Thymus (tissue), 14 donors: ENCODE measurements around the gene ADAM15. TPM values are rescaled to one million over a fixed set of nuclear protein-coding genes. Genes with fewer than 3 reads are reported as not detected.

Experiments used
- DNase-seq, 9 donors: peaks; one replicate each; pipeline ENCODE4 v3.0.0-alpha.2; 2013; ENCODE audit warnings: low spot score in 9 of 9, low read depth in 6 of 9, missing footprints in 1 of 9
- H3K27ac ChIP-seq, 2 donors: one replicate each; pipeline ENCODE4 v1.5.1; 2013; ENCODE audit warnings: control low read depth in 1 of 2, low read depth in 1 of 2, low read length in 1 of 2, mild to moderate bottlenecking in 1 of 2, moderate library complexity in 1 of 2
- H3K27me3 ChIP-seq, 2 donors: one replicate each; pipeline ENCODE4 v1.5.1; 2013; ENCODE audit warnings: low read length in 1 of 2; ENCODE audit not compliant: control insufficient read depth in 2 of 2, insufficient read depth in 1 of 2
- H3K36me3 ChIP-seq, 2 donors: one replicate each; pipeline ENCODE4 v1.5.1; 2013; ENCODE audit warnings: low read length in 1 of 2, mild to moderate bottlenecking in 1 of 2, moderate library complexity in 1 of 2; ENCODE audit not compliant: control insufficient read depth in 2 of 2, insufficient read depth in 2 of 2
- H3K4me1 ChIP-seq, 2 donors: one replicate each; pipeline ENCODE4 v1.5.1; 2013; ENCODE audit warnings: low read length in 2 of 2; ENCODE audit not compliant: control insufficient read depth in 2 of 2, insufficient read depth in 2 of 2
- H3K4me3 ChIP-seq, 2 donors: one replicate each; pipeline ENCODE4 v1.5.1; 2013; ENCODE audit warnings: low read length in 2 of 2, control low read depth in 1 of 2, mild to moderate bottlenecking in 1 of 2
- H3K9me3 ChIP-seq, 2 donors: one replicate each; pipeline ENCODE4 v1.5.1; 2013; ENCODE audit warnings: low read length in 1 of 2, mild to moderate bottlenecking in 1 of 2; ENCODE audit not compliant: control insufficient read depth in 2 of 2, insufficient read depth in 1 of 2
- WGBS: extraction: QIAGEN DNeasy Blood & Tissue Kit; methylation state at CpG from one replicate; pipeline ENCODE4 v1.1.7; 2013; 5-methylcytosine and 5-hydroxymethylcytosine counted together
- long read RNA-seq, 10 donors: transcript quantifications; one replicate each; lab custom pipeline, GENCODE V29; 2026
- polyA plus RNA-seq: library from polyadenylated mRNA; stranded (reverse); fragments of 200-250 nt; gene quantifications from one replicate; pipeline ENCODE4 v1.2.3, GENCODE V29; 2013
- total RNA-seq: library from RNA; stranded (reverse); fragments of 120-200 nt; gene quantifications from one replicate; pipeline ENCODE4 v1.2.4, GENCODE V29; 2013
- donor health status: healthy.

Gene ADAM15, protein sequence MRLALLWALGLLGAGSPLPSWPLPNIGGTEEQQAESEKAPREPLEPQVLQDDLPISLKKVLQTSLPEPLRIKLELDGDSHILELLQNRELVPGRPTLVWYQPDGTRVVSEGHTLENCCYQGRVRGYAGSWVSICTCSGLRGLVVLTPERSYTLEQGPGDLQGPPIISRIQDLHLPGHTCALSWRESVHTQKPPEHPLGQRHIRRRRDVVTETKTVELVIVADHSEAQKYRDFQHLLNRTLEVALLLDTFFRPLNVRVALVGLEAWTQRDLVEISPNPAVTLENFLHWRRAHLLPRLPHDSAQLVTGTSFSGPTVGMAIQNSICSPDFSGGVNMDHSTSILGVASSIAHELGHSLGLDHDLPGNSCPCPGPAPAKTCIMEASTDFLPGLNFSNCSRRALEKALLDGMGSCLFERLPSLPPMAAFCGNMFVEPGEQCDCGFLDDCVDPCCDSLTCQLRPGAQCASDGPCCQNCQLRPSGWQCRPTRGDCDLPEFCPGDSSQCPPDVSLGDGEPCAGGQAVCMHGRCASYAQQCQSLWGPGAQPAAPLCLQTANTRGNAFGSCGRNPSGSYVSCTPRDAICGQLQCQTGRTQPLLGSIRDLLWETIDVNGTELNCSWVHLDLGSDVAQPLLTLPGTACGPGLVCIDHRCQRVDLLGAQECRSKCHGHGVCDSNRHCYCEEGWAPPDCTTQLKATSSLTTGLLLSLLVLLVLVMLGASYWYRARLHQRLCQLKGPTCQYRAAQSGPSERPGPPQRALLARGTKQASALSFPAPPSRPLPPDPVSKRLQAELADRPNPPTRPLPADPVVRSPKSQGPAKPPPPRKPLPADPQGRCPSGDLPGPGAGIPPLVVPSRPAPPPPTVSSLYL
- 12.2 TPM for total RNA-seq
- polyA plus RNA-seq = 91.5 TPM
- long read RNA-seq, donor 1, partial matches to known transcripts = 0 of 2 reads
- long read RNA-seq, donor 1, other reads (novel, unspliced or antisense) = 0 of 2 reads
- long read RNA-seq, donor 2, transcript ADAM15-201 (21 exons, 2,799 nt) = major isoform, 8 of 15 reads
- long read RNA-seq, donor 2, partial matches to known transcripts = 6 of 15 reads
- long read RNA-seq, donor 2, other reads (novel, unspliced or antisense) = 0 of 15 reads
- long read RNA-seq, donor 3, partial matches to known transcripts = 0 of 4 reads
- long read RNA-seq, donor 3, other reads (novel, unspliced or antisense) = 0 of 4 reads
- long read RNA-seq, donor 4, partial matches to known transcripts = 0 of 7 reads
- long read RNA-seq, donor 4, other reads (novel, unspliced or antisense) = 0 of 7 reads
- long read RNA-seq, donor 5, partial matches to known transcripts = 5 of 13 reads
- long read RNA-seq, donor 5, other reads (novel, unspliced or antisense) = 0 of 13 reads
- long read RNA-seq, donor 6, partial matches to known transcripts = 0 of 4 reads
- long read RNA-seq, donor 6, other reads (novel, unspliced or antisense) = 0 of 4 reads
- long read RNA-seq, donor 7, partial matches to known transcripts = 0 of 1 reads
- long read RNA-seq, donor 7, other reads (novel, unspliced or antisense) = 0 of 1 reads
- long read RNA-seq, donor 8, partial matches to known transcripts = 0 of 1 reads
- long read RNA-seq, donor 8, other reads (novel, unspliced or antisense) = 0 of 1 reads
- long read RNA-seq, donor 9, partial matches to known transcripts = 0 of 4 reads
- long read RNA-seq, donor 9, other reads (novel, unspliced or antisense) = 0 of 4 reads
- long read RNA-seq, donor 10, partial matches to known transcripts = 0 of 2 reads
- long read RNA-seq, donor 10, other reads (novel, unspliced or antisense) = 0 of 2 reads

DNA sequence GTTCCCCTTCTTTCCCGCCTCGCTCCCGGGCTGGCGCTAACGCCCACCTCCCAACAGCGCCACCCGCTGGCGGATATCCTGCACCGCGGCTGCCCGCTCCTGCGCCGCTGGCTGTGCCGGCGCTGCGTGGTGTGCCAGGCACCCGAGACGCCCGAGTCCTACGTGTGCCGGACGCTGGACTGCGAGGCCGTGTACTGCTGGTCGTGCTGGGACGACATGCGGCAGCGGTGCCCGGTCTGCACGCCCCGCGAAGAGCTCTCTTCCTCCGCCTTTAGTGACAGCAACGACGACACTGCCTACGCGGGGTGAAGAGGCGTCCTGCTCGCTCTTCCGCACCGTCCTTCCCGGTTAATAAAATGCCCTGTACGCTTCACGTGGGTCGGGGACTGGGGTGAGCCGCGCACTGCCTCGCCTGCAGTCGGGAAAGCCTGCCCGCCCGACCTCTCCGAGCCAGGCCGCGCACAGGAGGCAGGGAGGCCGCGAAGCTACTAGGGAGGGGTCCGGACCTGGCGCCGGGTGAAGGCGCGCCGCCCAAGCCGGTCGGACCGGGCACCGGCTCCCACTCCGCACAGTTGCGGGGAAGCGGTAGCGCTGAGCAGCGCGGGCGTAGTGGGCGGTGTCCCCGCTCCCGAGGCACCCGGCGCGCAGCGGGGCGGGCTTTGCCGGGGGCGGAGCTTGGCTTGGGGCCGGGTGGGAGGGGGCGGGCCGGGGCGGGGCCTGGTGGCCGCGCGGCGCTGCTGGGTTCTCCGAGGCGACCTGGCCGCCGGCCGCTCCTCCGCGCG is at the start of gene ADAM15:
Gene ADAM15, plus strand, starts transcription at position 757 of the 782 bp plus-strand sequence. CDS start 71 bp downstream, outside the sequence.
- DNase-seq = peak in 5 of 9 donors; percentile 52 to 80 (median 72)
- H3K4me1 ChIP-seq = peaks cover 16 to 32% of the 10 kb centered on the region in 2 donors

GRCh38 chr1:155001425-155001674 is 49.8 kb upstream of the ADAM15 start:
- H3K9me3 ChIP-seq = peaks cover 0 to 19% of the 10 kb centered on the region in 2 donors
- no peaks in the 10 kb centered on the region for H3K36me3 ChIP-seq
- peak overlapping the region; percentile 79 to 87 for H3K27ac ChIP-seq
- peak overlapping the region; percentile 47 to 48 for H3K4me3 ChIP-seq
- H3K4me1 ChIP-seq = peaks cover 3 to 89% of the 10 kb centered on the region in 2 donors
- H3K27me3 ChIP-seq = peaks cover 58 to 95% of the 10 kb centered on the region in 2 donors
- no peak for DNase-seq
- 2% methylated on average over 11 of the region's 11 CpGs for WGBS

More for the DNA sequence above, at the start of gene ADAM15:
- whole genome bisulfite sequencing = 1% methylated on average over 99 of the region's 99 CpGs
- Histone ChIP-seq H3K27me3 (peaks cover 29 to 81% of the 10 kb centered on the region in 2 donors), H3K9me3 (peaks cover 0 to 10% of the 10 kb centered on the region in 2 donors), H3K4me3 (peak within 1 kb of the TSS; percentile 42 to 60), H3K36me3 (no peaks in the 10 kb centered on the region), H3K27ac (peak within 1 kb of the TSS; percentile 57 to 68)

GRCh38 chr1:155001675-155002463 is 49.2 kb upstream of the ADAM15 start:
- DNase-seq = peak in 4 of 9 donors; percentile 68 to 87 (median 72)
- H3K4me3 ChIP-seq = peak overlapping the region; percentile 47 to 48
- H3K27me3 ChIP-seq = peaks cover 54 to 91% of the 10 kb centered on the region in 2 donors
- H3K27ac ChIP-seq = peak overlapping the region; percentile 79 to 87
- no peaks in the 10 kb centered on the region for H3K36me3 ChIP-seq
- H3K9me3 ChIP-seq = peaks cover 0 to 19% of the 10 kb centered on the region in 2 donors
- WGBS = 1% methylated on average over 38 of the region's 38 CpGs
- peaks cover 3 to 94% of the 10 kb centered on the region in 2 donors for H3K4me1 ChIP-seq

DNA sequence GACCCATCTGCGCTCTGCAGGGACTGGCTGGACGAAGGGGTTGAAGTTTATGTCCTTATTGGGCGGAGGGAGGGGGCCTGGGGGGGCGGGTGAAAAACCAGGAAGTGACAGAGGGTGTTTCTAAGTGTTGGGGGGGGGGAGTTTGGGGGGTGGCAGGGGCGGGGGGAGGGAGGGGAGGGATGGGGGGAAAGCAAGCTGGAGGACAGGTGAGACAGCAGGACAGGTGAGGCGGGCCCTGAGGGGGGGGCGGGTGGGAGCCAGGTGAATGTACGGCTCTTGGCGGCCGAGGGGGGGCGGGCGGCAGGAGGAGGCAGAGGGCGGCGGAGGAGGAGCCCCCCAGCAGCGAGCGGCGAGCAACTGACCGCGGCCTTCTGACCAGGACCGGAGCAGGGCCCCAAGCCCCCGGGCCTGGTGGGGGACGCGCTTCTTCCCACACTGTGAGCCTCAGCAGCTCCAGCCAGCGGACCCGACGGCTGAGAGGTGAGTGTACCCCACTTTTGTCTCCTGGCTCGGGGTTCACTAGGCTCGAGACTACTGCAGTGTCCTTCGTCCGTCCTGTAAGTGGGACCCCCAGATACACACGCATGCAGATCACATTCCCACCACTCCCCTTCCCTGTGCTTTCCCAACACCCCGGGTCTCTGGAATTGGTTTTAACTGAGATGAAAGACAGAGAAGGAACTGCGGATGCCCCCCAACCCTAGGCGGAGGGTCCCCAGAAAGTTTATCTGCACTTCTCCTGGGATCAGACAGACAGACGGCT is 48.5 kb upstream of the ADAM15 start, which contains the start of gene ZBTB7B:
Gene ZBTB7B, plus strand, starts transcription at position 339 of the 763 bp plus-strand sequence. CDS start 11,859 bp downstream, outside the sequence.
- Histone ChIP-seq H3K4me3 (peak within 1 kb of the TSS; percentile 48 to 52), H3K9me3 (peaks cover 0 to 19% of the 10 kb centered on the region in 2 donors), H3K36me3 (no peaks in the 10 kb centered on the region), H3K4me1 (peaks cover 3 to 94% of the 10 kb centered on the region in 2 donors), H3K27ac (peak within 1 kb of the TSS; percentile 79 to 87), H3K27me3 (peaks cover 47 to 84% of the 10 kb centered on the region in 2 donors)
- 2% methylated on average over 34 of the region's 35 CpGs for WGBS
- no peak for DNase-seq

DNA sequence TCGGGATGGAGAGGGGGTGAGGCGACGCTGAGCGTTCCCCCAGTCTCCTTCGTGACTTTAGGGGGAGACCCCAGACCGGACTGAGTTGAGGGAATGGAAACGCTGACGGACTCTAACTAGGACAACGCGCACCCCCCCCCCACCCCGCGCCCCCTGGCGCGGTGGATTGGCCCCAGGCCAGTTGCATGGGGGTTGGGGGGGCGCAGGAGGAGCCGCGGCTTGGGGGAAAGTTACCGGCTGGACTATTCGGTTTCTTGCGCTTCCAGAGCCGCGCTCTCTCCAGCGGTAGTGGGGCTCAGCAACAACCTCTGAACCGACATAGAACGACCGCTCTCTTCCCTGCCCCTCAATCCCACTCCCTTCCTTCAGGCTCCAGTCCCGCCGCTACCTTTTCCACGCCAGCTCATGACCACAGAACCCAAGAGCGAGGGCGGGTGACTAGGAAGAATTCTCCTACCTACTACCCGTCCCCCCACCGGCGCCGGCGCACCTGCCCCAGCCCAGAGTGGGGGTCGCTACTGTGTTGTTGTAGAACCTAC is 47.8 kb upstream of the ADAM15 start:
- H3K27ac ChIP-seq = peak overlapping the region; percentile 51 to 86
- no peak for DNase-seq
- no peaks in the 10 kb centered on the region for H3K36me3 ChIP-seq
- peaks cover 0 to 16% of the 10 kb centered on the region in 2 donors for H3K9me3 ChIP-seq
- peak overlapping the region; percentile 48 to 52 for H3K4me3 ChIP-seq
- WGBS = 1% methylated on average over 37 of the region's 37 CpGs
- peaks cover 42 to 80% of the 10 kb centered on the region in 2 donors for H3K27me3 ChIP-seq
- H3K4me1 ChIP-seq = peaks cover 3 to 94% of the 10 kb centered on the region in 2 donors

GRCh38 chr1:155003766-155004351 is 47.3 kb upstream of the ADAM15 start:
- H3K4me3 ChIP-seq = peak overlapping the region; percentile 48 to 52
- H3K27me3 ChIP-seq = peaks cover 42 to 79% of the 10 kb centered on the region in 2 donors
- WGBS = 9% methylated on average over 34 of the region's 34 CpGs
- H3K27ac ChIP-seq = peak overlapping the region; percentile 51 to 86
- H3K36me3 ChIP-seq = no peaks in the 10 kb centered on the region
- peaks cover 0 to 16% of the 10 kb centered on the region in 2 donors for H3K9me3 ChIP-seq
- peaks cover 3 to 94% of the 10 kb centered on the region in 2 donors for H3K4me1 ChIP-seq
- no peak for DNase-seq
